Stimulated activated CD4-positive, alpha-beta T cell treated with anti-CD3 and anti-CD28 coated beads, Interleukin-4, amount 100 ng/mL, for 1 hour (primary cell): ENCODE results near the gene ATP6AP2.
"Not testable (repeated sequence)": the region's sequence is repeated elsewhere in the genome, so short reads cannot be mapped to it uniquely, and the experiment has no call there.

ENCODE experiments used
- DNase-seq: peaks from one replicate; pipeline ENCODE4 v3.0.0-alpha.2; 2020

The ATP6AP2 gene

DNA sequence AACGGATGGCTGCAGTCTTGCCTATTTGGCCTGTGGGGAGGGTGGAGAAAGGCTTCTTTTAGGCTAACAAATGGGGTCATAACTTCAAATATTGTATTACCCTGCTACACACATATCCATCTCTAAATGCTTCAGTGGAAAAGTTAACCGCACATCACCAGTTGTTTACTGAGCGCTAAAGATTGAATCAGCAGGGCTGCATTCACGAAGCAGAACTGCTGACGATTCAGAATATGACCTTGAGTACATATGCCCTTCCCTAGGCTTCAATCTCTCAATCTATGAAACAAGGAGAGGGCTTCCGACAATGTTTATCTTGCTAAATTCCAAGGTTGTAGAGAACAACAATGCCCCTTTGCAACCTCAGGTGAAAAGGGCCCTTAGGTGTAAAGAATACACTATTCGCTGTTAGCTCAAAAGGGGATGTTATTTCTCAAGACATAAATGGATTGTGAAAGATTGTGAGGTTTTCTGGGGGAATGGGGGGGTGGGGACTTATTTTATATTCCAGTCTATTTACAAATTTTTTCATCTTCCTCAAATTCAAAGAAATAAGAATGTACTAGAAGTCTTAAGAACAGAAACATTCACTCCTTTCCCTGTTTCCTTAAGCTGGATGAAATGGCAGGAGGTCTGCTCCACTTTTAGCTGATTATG is 2.6 kb upstream of the ATP6AP2 start:
- DNase-seq = no peak

DNA sequence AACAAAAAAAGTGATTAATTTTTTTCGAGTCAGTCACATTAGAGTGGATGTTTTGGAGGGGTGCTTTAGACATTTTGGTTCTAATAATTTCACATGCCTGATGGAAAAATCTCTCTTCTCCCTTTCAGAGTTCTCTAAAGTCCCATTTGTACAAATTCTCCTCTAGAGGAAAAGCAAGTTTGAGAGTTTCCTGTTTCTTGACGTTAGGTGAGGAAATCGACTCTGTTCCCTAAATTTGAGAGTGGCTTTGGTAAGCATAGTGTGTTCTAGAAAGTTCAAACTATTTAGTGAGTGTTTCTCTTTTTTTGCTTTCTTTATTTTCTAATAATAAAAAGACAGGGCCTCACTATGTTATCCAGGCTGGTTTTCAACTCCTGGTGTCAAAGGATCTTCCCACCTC is 1.6 kb upstream of the ATP6AP2 start:
- DNase-seq = no peak

DNA sequence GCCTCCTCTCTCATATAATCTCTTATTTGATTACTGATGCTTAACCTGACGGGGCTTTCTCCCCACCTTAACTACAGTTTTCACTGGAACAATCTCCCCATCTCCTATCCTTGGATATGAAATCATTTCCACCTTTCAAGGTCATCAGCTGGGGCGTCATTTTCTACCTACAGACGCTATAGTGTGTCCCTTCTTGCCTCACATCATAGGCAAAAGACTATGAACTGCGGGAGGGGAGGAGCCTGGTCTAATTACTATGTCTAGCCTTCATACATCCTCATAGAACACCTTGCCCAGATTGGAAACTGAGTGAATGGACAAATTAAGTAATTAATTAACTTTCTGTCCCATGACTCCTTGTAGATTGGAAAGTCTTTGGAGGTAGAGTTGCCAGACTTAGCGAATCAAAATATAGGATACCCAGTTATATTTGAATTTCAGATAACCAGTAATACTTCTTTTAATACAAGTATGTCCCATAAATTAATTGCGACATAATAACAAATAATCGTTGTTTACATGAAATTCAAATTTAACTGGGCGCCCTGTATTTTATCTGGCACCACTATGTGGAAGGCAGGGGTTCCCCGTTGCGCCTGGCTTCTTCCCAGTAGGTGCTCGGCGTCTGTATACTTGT is 752 bp upstream of the ATP6AP2 start:
- DNase-seq = no peak

DNA sequence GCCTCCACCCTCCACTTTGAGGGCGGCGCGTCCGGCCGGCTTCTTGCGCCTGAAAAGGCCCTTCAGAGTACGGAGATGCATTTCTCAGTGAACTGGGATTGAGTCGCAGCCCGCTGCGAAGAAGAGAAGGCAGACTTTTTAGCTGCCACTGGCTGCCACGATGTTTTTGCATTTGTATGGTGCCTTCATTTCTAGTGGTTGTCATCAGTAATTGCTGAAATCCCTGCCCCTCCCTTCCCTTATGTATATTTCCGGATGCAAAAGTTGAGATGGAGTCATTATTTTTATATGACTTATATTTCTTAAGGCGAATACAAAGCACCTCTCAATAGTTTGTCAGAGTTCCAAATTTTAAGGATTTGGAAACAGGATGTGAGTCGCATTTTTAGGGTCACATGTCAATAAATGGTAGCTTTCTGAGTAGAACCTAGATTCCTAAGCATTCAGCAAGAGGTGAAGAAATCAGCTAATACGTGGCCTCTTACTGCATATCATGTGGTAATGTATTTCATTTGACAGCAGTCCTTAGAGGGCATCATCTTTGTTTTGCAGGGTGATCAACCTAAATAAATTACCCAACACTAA is 658 bp downstream of the ATP6AP2 start:
- DNase-seq = no peak

DNA sequence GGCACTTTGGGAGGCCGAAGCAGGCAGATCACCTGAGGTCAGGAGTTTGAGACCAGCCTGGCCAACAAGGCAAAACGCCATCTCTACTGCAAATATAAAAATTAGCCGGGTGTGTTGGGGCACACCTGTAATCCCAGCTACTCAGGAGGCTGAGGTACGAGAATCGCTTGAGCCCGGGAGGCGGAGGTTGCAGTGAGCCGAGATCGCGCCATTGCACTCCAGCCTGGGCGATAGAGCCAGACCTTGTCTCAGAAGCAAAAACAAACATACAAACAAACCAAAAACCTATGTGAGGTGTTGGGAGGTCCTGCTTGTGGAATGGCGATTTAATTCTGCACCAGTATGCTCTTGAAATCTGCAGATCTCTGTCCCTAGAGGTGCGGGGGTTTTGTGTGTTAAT is 1.4 kb downstream of the ATP6AP2 start:
- DNase-seq = not testable (repeated sequence)

DNA sequence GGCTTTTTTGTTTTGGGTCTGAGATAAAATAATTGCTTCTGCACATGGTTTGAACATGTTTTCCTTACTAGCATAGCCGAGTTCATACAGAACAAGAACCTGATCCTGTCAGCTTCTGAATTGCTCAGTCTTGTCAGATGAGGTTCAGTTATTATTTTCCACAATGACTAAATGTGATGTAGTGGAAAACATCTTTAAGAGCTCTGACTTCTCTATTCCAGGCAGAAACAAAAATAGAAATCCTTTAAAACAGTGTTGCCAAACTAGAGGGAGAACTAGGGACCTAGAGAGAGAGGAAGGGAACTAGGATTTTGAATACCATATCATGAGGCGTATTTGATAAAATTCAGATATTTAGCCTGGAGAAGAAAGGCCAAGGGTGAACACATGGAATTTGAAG is 2.0 kb downstream of the ATP6AP2 start:
- DNase-seq = no peak

DNA sequence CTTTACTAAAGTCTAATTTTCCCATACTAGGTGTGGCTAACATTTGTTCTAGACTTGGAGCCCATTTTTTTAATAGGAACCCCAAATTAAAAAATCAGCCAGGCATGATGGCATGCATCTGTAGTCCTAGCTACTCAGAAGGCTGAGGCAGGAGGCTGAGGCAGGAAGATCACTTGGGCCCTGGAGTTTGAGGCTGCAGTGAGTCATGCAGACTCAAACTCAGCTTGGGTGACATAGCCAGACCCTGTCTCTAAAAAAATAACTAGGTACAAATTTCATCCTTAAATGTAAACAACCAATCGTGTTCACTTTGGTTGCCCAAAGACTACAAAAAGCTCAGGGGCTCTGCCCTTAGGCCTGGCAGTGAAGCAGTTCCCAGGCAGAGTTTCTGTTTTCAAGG is 6.9 kb downstream of the ATP6AP2 start:
- not testable (repeated sequence) for DNase-seq

DNA sequence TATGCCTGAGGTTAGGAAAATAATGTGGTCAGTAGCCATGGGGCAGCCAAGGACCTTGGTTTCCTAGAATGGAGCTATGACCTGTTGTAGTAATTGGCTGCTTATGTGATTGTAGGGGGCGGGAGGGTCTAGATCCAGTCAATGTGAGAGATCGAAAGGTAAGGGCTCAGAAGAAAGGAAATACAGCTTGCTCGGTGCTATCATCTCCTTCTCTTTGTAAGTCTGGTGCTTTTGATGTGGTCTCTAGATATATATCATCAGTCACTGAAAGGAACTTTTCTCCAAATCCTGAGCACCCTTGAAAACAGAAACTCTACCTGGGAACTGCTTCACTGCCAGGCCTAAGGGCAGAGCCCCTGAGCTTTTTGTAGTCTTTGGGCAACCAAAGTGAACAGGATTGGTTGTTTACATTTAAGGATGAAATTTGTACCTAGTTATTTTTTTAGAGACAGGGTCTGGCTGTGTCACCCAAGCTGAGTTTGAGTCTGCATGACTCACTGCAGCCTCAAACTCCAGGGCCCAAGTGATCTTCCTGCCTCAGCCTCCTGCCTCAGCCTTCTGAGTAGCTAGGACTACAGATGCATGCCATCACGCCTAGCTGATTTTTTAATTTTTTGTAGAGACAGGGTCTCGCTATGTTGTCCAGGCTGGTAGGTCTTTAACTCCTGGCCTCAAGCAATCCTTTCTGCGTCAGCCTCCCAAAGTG is 9.0 kb downstream of the ATP6AP2 start:
- DNase-seq = not testable (repeated sequence)

DNA sequence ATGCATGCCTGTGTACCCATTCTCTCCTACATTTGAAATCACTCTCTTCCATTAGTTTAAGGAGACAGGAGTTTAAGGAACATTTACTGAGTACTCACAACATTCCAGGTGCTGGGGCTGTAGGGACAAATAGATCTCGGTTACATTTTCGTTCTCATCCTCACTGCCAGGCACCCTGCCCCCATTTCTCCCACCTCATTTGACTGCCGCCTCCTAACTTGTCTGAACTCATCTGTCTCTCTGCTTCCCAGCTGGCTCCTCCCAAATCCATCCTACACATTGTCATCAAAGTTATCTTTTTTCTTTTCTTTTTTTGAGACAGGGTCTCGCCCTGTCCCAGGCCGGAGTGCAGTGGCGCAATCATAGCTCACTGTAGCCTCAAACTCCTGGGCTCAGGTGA is 22.7 kb downstream of the ATP6AP2 start:
- no peak for DNase-seq

DNA sequence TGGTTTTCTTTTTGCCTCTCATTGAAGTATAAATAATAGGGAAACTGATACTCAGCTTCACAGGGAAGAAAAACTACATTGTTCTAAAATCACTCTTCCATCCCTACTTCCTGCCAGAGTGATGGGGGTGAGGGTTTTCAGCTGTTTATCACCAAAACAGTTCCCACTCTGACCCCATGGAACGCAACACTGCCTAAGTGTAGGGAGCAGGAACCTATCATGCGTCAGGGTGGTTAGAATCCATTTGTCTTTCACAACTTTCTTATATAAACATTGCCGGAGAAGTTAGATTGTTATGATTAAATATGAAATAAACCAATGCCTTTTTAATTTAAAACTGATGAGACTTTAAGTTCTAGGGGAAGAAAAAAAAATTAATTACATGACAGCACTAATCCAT is 26.6 kb downstream of the ATP6AP2 start:
- DNase-seq = no peak

DNA sequence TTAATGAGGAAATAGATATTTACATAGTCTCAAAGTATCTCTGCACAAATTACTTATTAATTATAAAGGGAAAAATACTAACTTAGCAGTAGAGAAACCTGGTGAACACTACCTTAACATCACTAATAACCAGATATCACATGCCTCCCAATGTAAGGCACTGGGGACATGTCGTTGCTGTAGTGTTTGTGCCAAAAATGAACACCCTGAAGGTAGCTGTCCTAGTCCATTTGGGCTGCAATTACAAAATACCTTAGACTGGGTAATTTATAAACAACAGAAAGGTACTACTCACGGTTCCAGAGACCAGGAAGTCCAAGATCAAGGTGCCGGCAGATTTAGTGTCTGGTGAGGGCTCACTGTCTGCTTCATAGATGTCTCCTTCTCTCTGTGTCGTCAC is 31.7 kb downstream of the ATP6AP2 start:
- no peak for DNase-seq

DNA sequence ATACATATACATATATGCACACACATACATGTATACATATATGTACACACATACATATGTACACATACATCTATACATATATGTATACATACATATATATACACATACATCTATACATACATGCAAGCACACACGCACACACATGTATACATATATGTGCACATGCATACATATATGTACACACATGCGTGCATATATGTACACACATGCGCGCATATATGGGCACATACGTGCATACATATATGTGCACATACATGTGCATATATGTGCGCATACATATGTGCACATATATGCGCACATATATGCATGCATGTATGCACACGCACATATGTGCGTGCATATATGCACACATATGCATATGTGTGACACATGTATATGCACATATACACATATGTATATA is 35.2 kb downstream of the ATP6AP2 start:
- DNase-seq = no peak

DNA sequence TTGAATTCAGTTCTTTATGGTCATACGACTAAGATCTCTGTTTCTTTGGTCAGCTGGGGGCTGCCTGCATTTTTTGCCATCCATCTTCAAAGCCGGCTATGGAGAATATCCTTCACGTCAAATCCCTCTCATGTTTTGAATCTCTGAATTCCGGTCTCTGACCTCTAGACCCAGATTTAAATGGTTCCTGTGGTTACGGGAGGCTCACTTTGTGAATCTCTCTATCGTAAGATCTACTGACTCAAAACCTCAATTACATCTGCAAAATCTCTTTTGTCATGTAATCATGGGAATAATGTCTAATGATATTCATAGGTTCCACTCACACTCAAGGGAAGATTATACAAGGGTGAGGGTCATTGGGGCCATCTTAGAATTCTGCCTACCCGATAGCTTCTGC is 36.8 kb downstream of the ATP6AP2 start:
- DNase-seq = no peak

DNA sequence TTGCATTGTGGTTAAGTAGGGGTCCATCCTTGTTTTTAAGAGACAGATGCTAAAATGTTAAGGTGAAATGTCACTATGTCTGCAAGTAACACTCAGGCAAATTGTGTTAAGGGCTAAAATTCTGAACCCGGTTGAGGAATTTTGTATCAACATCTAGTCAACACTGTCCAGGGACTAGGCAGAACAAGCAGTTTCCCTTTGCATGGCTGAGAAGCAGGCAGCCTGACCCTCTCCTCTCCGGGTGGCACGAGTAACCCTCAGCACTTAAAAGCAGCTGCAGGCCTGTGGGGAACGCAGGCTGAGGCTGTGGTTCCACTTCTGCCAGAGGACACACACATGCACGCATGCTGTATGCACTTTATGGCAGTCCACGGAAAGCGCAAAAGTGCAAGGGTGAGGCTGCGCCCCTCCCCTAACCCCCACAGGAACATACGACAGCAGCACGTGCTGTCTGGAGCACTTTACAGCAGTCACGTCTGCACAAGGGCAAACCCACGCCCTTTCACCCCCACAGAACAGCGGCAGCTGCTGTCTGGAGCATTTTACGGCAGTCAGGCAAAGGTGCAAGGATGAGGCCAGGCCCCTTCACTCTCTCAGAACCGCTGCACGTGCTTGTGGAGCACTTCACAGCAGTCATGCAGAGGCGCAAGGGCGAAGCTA is 41.8 kb downstream of the ATP6AP2 start:
- no peak for DNase-seq

DNA sequence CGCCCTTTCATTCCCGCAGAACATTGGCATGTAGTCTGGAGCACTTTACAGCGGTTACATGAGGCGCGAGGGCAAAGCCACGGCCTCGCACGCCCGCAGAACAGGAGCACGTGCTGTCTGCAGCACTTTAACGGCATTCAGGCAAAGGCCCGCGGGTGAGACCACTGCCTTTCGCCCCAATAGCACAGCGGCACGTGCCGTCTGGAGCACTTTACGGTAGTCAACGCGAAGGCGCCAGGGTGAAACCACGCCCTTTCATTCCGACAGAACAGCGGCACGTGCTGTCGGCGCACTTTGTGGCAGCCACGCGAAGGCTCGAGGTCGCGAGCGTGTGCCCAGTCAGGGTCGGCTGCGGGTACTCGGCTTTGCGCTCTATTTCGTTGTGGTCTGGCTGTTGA is 42.4 kb downstream of the ATP6AP2 start, which contains the start of gene MPC1L:
TSS of gene MPC1L (plus strand) at position 290 of the 398 bp plus-strand sequence. CDS start 138 bp downstream, outside the sequence.
- DNase-seq = no peak

DNA sequence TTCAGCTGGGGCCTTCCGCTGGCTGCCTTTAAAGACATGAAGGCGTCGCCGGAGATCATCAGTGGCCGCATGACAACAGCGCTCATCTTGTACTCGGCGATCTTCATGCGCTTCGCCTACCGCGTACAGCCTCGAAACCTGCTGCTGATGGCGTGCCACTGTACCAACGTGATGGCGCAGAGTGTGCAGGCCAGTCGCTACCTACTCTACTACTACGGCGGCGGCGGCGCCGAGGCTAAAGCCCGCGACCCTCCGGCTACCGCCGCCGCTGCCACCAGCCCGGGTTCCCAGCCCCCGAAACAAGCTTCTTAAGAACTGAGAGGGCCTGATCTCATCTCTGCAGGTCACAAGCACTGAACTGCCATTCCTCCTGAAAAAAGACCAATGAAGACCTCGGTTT is 42.9 kb downstream of the ATP6AP2 start:
- DNase-seq = no peak

DNA sequence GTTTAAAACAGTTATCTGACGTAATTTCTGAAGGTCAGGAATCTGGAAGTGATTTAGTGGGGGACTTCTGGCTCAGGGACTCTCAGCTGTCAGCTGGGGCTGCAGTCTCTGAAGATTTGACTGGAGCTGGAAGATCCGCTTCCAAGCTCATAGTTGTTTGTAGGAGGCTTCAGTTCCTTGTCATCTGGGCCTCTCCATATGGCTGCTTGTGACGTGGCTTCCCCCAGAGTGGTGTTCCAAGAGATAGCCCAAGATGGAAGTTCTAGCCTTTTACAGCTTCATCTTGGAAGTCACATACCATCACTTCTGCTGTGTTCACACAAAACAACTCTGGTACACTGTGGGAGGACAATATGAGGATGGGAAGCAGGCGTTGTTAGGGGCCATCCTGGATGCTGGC is 44.5 kb downstream of the ATP6AP2 start:
- DNase-seq = no peak

DNA sequence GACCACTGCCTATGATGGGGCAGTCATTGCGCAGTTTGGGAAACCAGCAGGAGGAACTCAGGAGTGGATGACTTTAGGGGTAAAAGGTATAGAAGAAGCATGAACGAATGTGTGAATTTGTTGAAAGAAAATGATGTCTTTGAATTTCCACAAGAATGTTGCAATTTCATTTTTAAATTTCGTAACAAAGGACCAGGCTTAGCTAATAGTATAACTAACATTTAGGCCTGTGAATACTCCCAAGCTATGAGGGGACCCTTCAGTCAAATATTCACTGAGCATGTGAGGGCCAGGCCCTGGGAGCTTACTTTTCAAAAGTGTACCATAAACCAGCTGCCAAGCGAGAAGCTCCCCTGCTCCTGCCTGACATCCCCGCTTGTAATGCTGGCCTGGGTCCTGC is 47.7 kb downstream of the ATP6AP2 start:
- DNase-seq = no peak

DNA sequence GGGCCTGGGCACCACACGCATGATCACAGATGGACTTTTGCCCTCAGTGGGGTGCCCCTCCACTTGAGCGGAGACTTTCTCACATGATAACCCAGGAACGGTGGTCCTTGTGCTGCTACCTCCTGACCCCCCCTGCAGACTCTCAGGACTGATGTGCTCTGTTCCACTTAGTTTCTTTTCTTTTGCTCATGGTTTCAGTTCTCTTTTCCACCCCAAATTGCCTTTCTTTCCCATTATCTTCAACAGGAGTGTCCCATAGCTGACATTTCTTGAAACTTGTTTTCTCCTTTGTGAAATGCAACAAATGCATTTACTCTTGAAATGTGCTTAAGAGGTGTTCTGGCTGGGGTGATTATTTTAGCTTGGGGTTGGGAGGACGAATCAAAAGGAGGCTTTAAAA is 51.4 kb downstream of the ATP6AP2 start:
- no peak for DNase-seq

DNA sequence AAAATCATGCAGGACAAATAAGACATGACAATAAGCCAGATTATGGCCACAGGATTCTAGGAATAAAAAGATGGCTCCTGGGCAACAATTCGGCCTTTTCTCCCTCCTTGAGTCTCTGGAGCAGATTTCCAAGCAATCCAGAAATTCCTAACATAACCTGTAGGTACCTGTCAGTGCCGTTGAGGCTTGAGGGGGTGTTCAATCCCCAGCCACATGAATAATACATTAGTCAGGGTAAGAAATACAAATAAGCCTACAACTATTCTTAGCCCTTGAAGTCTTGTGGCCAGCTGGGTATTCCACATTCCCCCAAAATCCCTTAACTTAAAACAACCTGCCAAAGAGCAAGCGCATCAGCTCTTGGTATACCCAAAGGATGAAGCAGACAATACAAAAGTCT is 56.9 kb downstream of the ATP6AP2 start:
- DNase-seq = no peak

DNA sequence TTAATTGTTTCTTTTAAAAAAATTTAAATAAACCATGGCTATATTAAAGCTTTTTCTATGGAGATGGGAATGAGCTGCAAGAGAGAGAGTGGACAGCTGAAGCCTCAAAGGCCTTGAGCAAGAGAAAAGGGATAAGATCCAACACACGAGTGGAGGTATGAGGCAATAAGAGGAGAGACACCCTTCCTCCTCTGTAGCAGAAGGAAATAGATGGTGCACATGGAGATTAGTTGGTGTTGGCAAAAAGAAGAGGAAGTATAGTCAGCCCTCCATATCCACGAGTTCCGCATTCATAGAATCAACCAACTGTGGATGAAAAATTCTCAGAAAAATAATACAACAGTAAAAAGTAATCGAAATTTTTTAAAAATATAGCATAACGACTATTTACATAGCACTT is 63.4 kb downstream of the ATP6AP2 start:
- no peak for DNase-seq

DNA sequence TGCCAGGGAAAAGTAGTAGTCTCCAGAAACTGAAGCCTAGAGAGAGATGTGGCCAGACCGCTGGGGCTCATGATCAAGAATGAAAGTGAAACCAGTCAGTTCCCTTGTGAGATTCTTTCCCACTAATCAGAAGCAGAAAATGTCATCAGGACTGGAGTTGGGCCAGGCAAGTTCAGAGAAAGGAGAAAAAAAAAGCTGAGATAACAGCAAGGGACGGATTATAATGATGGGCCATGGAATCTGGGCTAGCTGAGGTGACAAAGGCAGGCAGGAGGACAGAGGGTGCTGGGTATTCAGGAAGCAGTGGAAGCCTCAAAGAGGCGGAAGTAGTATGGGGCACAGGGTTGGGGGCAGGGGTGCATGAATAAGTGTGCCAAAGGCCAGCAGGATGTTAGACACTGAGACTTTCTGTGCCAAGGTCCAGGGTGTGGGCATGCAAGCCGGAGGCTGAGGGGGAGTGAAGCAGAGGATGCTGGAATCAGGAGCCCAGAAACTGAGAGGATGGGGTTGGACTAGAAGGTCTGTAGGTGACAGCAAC is 64.1 kb downstream of the ATP6AP2 start:
- DNase-seq = peak; percentile 13
